WTC11 (cell line): ENCODE measurements around the gene CSPG4. TPM values are rescaled to one million over a fixed set of nuclear protein-coding genes. Genes with fewer than 3 reads are reported as not detected.

Experiments used
- ATAC-seq: fragments of 200-7000 bp; cut with Tn5 transposase; 2 replicates; pipeline ENCODE4 v1.10.0; 2021; ENCODE audit warnings: mild to moderate bottlenecking, moderate library complexity
- CTCF ChIA-PET: fragments of 300-600 bp; sonication (Branson Sonifier 250); formaldehyde crosslinking; loops from one replicate; lab custom pipeline; 2021; ENCODE audit warnings: antibody characterized with exemption; lab: Charles Lee
- POLR2A ChIA-PET: fragments of 350-600 bp; sonication (Branson Sonifier 250); formaldehyde crosslinking; loops from one replicate; lab custom pipeline; 2021; ENCODE audit warnings: antibody characterized with exemption; lab: Charles Lee
- DNase-seq: peaks from one replicate; pipeline ENCODE4 v3.0.0; 2021; ENCODE audit warnings: low spot score
- H3K27ac Mint-ChIP-seq: 2 replicates; pipeline ENCODE4 v1.8.0; 2021; ENCODE audit warnings: mixed read lengths
- H3K27me3 Mint-ChIP-seq: 2 replicates; pipeline ENCODE4 v1.8.0; 2021; ENCODE audit warnings: low read depth, mild to moderate bottlenecking, moderate library complexity, mixed read lengths
- H3K36me3 Mint-ChIP-seq: 2 replicates; pipeline ENCODE4 v1.8.0; 2021; ENCODE audit warnings: mixed read lengths
- H3K4me1 Mint-ChIP-seq: 2 replicates; pipeline ENCODE4 v1.8.0; 2022; ENCODE audit warnings: mixed read lengths
- H3K4me3 Mint-ChIP-seq: 2 replicates; pipeline ENCODE4 v1.8.0; 2021; ENCODE audit warnings: mild to moderate bottlenecking, moderate library complexity, mixed read lengths
- H3K9me3 Mint-ChIP-seq: 2 replicates; pipeline ENCODE4 v1.8.0; 2021; ENCODE audit warnings: mixed read lengths
- AR ChIP-seq: fragments of 250-450 bp; sonication (Bioruptor Pico); IDR thresholded peaks from 2 replicates; pipeline ENCODE4 v1.9.0; 2021; ENCODE audit warnings: mild to moderate bottlenecking
- ATF3 ChIP-seq: sonication (generic); formaldehyde crosslinking; conservative IDR thresholded peaks from 2 replicates; pipeline ENCODE4 v1.8.1; 2022; ENCODE audit warnings: mild to moderate bottlenecking, missing genetic modification reagents
- CBFB ChIP-seq: sonication (generic); formaldehyde crosslinking; IDR thresholded peaks from 2 replicates; pipeline ENCODE4 v1.8.1; 2022; ENCODE audit warnings: mild to moderate bottlenecking, low read depth, missing genetic modification reagents
- E2F4 ChIP-seq: sonication (generic); formaldehyde crosslinking; IDR thresholded peaks from 2 replicates; pipeline ENCODE4 v1.8.1; 2022; ENCODE audit warnings: low read depth, mild to moderate bottlenecking, moderate library complexity, missing genetic modification reagents, borderline replicate concordance
- ELF4 ChIP-seq: sonication (generic); formaldehyde crosslinking; IDR thresholded peaks from 2 replicates; pipeline ENCODE4 v1.8.1; 2022; ENCODE audit warnings: low read depth, mild to moderate bottlenecking, moderate library complexity, missing genetic modification reagents
- ETV6 ChIP-seq: sonication (generic); formaldehyde crosslinking; IDR thresholded peaks from 2 replicates; pipeline ENCODE4 v1.8.1; 2022; ENCODE audit warnings: mild to moderate bottlenecking, missing genetic modification reagents
- FOXK1 ChIP-seq: sonication (generic); formaldehyde crosslinking; IDR thresholded peaks from 2 replicates; pipeline ENCODE4 v1.8.0; 2022; ENCODE audit warnings: mild to moderate bottlenecking, moderate library complexity, missing genetic modification reagents
- HMGA2 ChIP-seq: fragments of 250-450 bp; sonication (Bioruptor Pico); IDR thresholded peaks from 2 replicates; pipeline ENCODE4 v1.4.0; 2021; ENCODE audit warnings: mild to moderate bottlenecking, moderate library complexity
- JAZF1 ChIP-seq: fragments of 250-450 bp; sonication (Bioruptor Pico); IDR thresholded peaks from 2 replicates; pipeline ENCODE4 v1.9.0; 2021; ENCODE audit warnings: moderate library complexity, mild to moderate bottlenecking, inconsistent platforms
- JUN ChIP-seq: sonication (generic); formaldehyde crosslinking; IDR thresholded peaks from 2 replicates; pipeline ENCODE4 v1.8.0; 2023; ENCODE audit warnings: mild to moderate bottlenecking, missing genetic modification reagents
- KAT7 ChIP-seq: sonication (generic); formaldehyde crosslinking; IDR thresholded peaks from 2 replicates; pipeline ENCODE4 v1.8.1; 2023; ENCODE audit warnings: missing genetic modification reagents, mild to moderate bottlenecking, borderline replicate concordance
- MAX ChIP-seq: sonication (generic); formaldehyde crosslinking; IDR thresholded peaks from 2 replicates; pipeline ENCODE4 v1.8.0; 2022; ENCODE audit warnings: mild to moderate bottlenecking, missing genetic modification reagents
- MYBL2 ChIP-seq: sonication (generic); formaldehyde crosslinking; IDR thresholded peaks from 2 replicates; pipeline ENCODE4 v1.8.1; 2023; ENCODE audit warnings: mild to moderate bottlenecking, moderate library complexity, missing genetic modification reagents
- NFATC4 ChIP-seq: fragments of 250-450 bp; sonication (Bioruptor Pico); IDR thresholded peaks from 2 replicates; pipeline ENCODE4 v1.9.0; 2021; ENCODE audit warnings: mild to moderate bottlenecking
- NR2C2 ChIP-seq: sonication (generic); formaldehyde crosslinking; IDR thresholded peaks from 2 replicates; pipeline ENCODE4 v1.8.0; 2022; ENCODE audit warnings: mild to moderate bottlenecking, missing genetic modification reagents
- PREB ChIP-seq: sonication (generic); formaldehyde crosslinking; IDR thresholded peaks from 2 replicates; pipeline ENCODE4 v1.8.1; 2022; ENCODE audit warnings: mild to moderate bottlenecking, missing genetic modification reagents, moderate library complexity, borderline replicate concordance
- RORB ChIP-seq: fragments of 250-450 bp; sonication (Bioruptor Pico); IDR thresholded peaks from 2 replicates; pipeline ENCODE4 v1.9.0; 2021; ENCODE audit warnings: mild to moderate bottlenecking
- SOX15 ChIP-seq: fragments of 250-450 bp; sonication (Bioruptor Pico); IDR thresholded peaks from 2 replicates; pipeline ENCODE4 v1.9.0; 2021; ENCODE audit warnings: mild to moderate bottlenecking
- SP1 ChIP-seq: sonication (generic); formaldehyde crosslinking; conservative IDR thresholded peaks from 2 replicates; pipeline ENCODE4 v1.8.1; 2022; ENCODE audit warnings: missing genetic modification reagents
- TEAD1 ChIP-seq: sonication (generic); formaldehyde crosslinking; IDR thresholded peaks from 2 replicates; pipeline ENCODE4 v1.8.0; 2022; ENCODE audit warnings: mild to moderate bottlenecking, missing genetic modification reagents
- ZMAT4 ChIP-seq: fragments of 250-450 bp; sonication (Bioruptor Pico); IDR thresholded peaks from 2 replicates; pipeline ENCODE4 v1.9.0; 2021; ENCODE audit warnings: mild to moderate bottlenecking
- ZNF317 ChIP-seq: sonication (generic); formaldehyde crosslinking; IDR thresholded peaks from 2 replicates; pipeline ENCODE4 v1.8.1; 2023; ENCODE audit warnings: low read depth, mild to moderate bottlenecking, moderate library complexity, missing genetic modification reagents, borderline replicate concordance
- ZNF512 ChIP-seq: sonication (generic); formaldehyde crosslinking; IDR thresholded peaks from 2 replicates; pipeline ENCODE4 v1.8.1; 2022; ENCODE audit warnings: missing genetic modification reagents, borderline replicate concordance
- total RNA-seq: library from RNA; stranded (reverse); gene quantifications from 3 replicates; pipeline ENCODE4 v1.2.3, GENCODE V29; 2021

The CSPG4 gene
- total RNA-seq, 1 experiment from 2014 or later = 2.9 TPM

- POLR2A ChIA-PET = interaction anchor here (0.6 to 1.4 kb wide), 3 partner anchors 12 to 1777 kb away, joined by 3 read pairs; partner anchors contain the start of gene IMP3
- Mint-ChIP-seq H3K4me3 (no peak overlapping the region), H3K4me1 (no peaks in the 10 kb centered on the region), H3K27me3 (no peaks in the 10 kb centered on the region), H3K36me3 (peaks cover 10% of the 10 kb centered on the region; the same call in 1 of the 2 replicates), H3K27ac (peak overlapping the region; percentile 44; the same call in 1 of the 2 replicates), H3K9me3 (no peaks in the 10 kb centered on the region)
- DNase-seq = peak; percentile 57
- TF ChIP-seq KAT7 (CRISPR knock-in tag) = no peak
- TF ChIP-seq JAZF1 (CRISPR knock-in tag) = no peak
- no peak for TF ChIP-seq ATF3 (CRISPR knock-in tag)
- no peak for TF ChIP-seq ZNF512 (CRISPR knock-in tag)
- no peak for TF ChIP-seq AR (CRISPR knock-in tag)
- CTCF ChIA-PET = interaction anchor here (0.6 to 1.8 kb wide), 9 partner anchors 11 to 293 kb away, joined by 3 to 10 read pairs (median 3); partner anchors contain the start of genes MAN2C1 and SNX33
- ATAC-seq = peak; percentile 89
Observed at GRCh38 chr15:75661100-75661755, 51.4 kb downstream of the CSPG4 start.

GRCh38 chr15:75659928-75660645 lies 52.6 kb downstream of the CSPG4 start:
- H3K27me3 Mint-ChIP-seq = no peaks in the 10 kb centered on the region
- TF ChIP-seq SOX15 (CRISPR knock-in tag) (no peak), ZMAT4 (CRISPR knock-in tag) (no peak), PREB (CRISPR knock-in tag) (no peak), ETV6 (CRISPR knock-in tag) (no peak), JUN (CRISPR knock-in tag) (no peak), CBFB (no peak), HMGA2 (CRISPR knock-in tag) (no peak), NFATC4 (CRISPR knock-in tag) (no peak), ZNF317 (CRISPR knock-in tag) (no peak), ATF3 (CRISPR knock-in tag) (no peak), TEAD1 (no peak), RORB (CRISPR knock-in tag) (no peak), ELF4 (no peak), FOXK1 (no peak), NR2C2 (CRISPR knock-in tag) (no peak), SP1 (CRISPR knock-in tag) (no peak), MYBL2 (no peak), MAX (CRISPR knock-in tag) (no peak), E2F4 (CRISPR knock-in tag) (no peak)
- ATAC-seq = no peak
- POLR2A ChIA-PET = interaction anchor here (0.8 kb wide), 1 partner anchor 20 kb away, joined by 3 read pairs; the partner anchor contains the start of gene IMP3
- peak overlapping the region; percentile 30; the same call in 1 of the 2 replicates for H3K27ac Mint-ChIP-seq
- H3K9me3 Mint-ChIP-seq = no peaks in the 10 kb centered on the region
- no peak overlapping the region for H3K4me3 Mint-ChIP-seq
- peaks cover 10% of the 10 kb centered on the region; the same call in 1 of the 2 replicates for H3K36me3 Mint-ChIP-seq
- CTCF ChIA-PET = interaction anchor here (1.4 to 1.8 kb wide), 3 partner anchors 12 to 292 kb away, joined by 4 to 10 read pairs (median 9); partner anchors contain the start of genes MAN2C1 and SNX33
- DNase-seq = no peak
- H3K4me1 Mint-ChIP-seq = no peaks in the 10 kb centered on the region
